A549 (cell line): ENCODE measurements around the gene VDAC1.

Source experiments
- ATOH8 ChIP-seq: fragments of 250-450 bp; sonication (Bioruptor Pico); IDR thresholded peaks from 2 replicates; pipeline ENCODE4 v1.5.0; 2020; ENCODE audit warnings: low read depth, mild to moderate bottlenecking, moderate library complexity
- JUNB ChIP-seq: fragments of >200 bp; sonication (Bioruptor Twin); formaldehyde crosslinking; IDR thresholded peaks from 2 replicates; pipeline ENCODE4 v1.6.1; 2016
- NR3C1 ChIP-seq: fragments of >200 bp; sonication (Bioruptor Twin); formaldehyde crosslinking; IDR thresholded peaks from 3 replicates; pipeline ENCODE4 v1.6.1; 2017
- RAD21 ChIP-seq, 2 experiments: fragments of >200 bp in 1 of 2; sonication (Bioruptor Twin) in 1 of 2; formaldehyde crosslinking in 1 of 2; IDR thresholded peaks in 1 of 2; conservative IDR thresholded peaks in 1 of 2; 2 replicates in 1 of 2; 3 replicates in 1 of 2; pipeline ENCODE4 v1.6.1; 2012 to 2018; ENCODE audit warnings: inconsistent platforms in 1 of 2

DNA sequence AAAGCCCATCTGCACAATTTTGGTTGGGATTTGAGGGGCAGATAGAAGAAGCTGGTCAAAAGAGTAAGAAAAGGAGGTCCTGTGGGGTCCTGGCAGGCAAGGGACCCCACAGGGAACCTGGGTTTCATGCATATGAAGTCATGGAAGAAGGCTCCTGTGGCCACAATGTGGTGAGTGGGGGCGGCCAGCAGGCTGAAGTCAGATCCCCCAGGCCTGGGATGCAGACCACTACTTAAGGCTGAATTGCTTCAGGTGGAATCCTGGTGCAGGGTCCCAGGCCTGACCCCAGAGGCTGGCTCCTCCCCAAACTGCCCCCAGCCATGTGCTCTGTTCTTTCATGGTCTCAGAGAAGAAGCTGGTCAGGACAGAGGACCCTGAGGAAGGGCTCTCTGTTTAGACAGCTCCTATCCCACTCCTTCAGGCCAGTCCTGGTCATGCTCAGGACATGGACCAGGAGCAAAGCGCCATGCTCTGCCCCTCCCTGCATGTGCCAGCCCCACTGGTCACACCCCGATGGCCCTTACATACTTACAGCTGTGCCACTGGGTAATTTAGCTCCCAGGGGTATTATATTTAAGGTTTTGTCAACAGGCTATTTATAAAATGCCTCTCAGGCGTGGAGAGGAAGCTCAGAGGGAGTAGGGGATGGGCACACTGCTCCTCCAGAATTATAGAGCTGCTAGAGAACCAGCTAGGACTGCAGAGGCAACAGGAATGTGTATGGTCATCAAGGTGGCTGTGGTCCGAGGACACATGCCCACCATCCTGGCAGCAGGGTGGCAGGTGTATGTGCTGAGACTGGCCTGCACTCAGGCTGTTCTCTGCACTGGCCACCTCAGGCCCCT is 69.7 kb downstream of the VDAC1 start:
- TF ChIP-seq RAD21 (conservative IDR thresholded peaks at IDR 0.05 in 1 of 2, IDR thresholded peaks at IDR 0.05 in 1 of 2), result no peak
- TF ChIP-seq JUNB, result no peak
- no peak for TF ChIP-seq NR3C1
- no peak for TF ChIP-seq ATOH8
